GM18868 (cell line): ENCODE data around the gene DUOXA1.

Source experiments
- ATAC-seq: cut with Tn5 transposase; IDR thresholded peaks from one replicate; pipeline ENCODE4 v1.9.1; 2021; ENCODE audit warnings: mild to moderate bottlenecking, moderate library complexity; ENCODE audit not compliant: unreplicated experiment

Gene DUOXA1

DNA sequence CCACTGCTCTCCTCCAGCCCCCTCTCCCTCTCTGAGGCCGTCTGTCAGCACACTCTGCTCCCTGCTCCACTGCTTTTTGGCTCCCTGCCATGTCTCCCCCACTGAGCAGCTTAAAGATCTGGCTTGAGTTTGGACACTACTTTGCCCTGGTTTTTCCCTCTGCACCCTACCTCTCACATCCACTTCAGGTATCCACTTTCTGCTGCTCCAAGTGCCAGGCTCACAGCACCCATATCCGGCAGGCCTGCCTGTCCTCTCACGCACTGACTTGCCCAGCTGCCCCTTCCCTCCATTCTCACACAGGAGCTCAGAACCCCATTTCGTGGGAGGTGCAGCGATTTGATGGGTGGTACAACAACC is 3.9 kb upstream of the DUOXA1 start:
- ATAC-seq = no peak

DNA sequence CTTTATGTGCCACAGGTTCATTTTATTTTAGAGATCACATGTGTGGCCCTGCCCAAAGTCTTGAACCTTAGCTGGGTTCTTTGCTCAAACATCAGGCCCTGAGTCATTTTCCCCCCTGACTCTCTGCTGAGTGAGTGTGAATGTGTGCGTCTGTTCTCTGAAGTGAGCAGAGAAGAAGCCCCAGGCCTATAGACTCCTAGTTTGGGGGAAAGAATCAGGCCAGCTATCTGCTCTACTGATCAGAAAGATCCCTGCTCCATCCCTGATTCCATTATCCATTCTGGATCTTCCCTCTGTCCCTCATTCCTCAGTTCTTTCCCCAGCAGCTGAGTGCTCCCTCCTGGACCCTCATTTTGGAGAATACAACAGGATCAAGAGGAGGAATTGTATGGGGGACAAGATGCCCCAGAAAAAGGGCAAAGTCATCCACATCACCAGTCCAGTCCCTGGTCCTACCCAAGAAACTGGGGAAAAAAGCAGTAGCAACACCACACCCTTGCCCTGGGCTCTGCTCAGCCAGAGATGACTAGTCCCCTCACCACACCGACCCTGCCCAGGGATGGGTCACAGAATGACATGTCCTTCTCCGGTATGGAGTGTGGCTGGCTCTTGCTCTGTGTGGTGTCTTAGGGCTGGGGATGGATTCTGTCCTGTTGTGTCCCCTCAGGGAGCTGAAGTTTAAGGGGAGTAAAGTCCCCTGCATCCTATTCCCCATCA is 3.3 kb upstream of the DUOXA1 start:
- ATAC-seq = no peak

DNA sequence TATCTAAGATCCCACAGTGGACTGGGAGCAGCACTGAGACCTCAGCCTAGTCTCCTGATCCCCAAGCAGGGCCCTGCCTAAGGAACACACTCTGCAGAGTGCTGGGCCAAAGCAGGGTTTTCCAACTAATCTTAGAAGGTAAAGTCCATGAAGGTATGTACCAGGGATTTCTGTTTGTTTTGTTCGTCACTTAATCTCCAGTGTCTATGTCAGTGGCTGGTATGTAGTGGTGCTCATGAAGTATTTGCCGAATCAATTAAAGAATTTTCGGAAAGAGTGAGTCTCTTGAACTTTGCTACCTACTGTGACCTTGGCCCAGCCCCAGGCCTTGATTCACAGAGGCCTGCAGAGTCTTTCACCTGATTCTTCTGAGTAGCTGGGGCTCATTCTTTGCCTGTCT is 1.8 kb upstream of the DUOXA1 start:
- no peak for ATAC-seq

DNA sequence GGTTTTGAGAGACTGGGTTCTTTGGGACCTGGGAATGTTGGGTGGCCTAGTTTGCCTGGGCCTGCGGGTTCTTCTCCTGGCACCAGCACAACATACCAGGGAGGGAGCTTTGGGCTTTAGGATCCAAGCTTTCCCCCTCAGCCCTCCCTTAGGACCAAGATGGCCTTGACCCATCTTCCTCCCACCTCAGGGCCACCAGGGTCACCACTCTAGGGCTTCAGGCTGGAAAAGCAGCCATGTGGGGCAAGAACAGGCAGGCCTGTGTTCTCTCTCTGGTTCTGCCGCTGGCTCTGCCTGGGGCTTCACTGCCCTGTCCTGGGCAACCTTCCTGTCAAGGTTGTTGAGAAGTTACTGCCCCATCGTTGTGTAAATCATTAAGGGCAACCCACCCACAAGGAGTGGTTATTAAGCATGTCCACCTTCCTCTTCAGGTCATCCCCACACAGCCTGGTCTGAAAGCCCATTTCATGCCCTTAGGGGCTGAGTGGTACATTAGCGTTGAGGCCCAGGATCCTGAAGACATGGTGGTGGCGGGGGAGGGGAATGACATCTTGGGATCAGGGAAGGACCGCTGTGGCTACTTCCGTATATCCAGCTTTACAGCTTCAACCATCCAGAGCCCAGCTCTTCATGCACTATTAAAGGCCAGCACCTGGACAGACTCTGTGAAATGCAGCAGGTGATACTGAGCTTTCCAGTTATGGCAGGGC is 767 bp upstream of the DUOXA1 start:
- no peak for ATAC-seq

DNA sequence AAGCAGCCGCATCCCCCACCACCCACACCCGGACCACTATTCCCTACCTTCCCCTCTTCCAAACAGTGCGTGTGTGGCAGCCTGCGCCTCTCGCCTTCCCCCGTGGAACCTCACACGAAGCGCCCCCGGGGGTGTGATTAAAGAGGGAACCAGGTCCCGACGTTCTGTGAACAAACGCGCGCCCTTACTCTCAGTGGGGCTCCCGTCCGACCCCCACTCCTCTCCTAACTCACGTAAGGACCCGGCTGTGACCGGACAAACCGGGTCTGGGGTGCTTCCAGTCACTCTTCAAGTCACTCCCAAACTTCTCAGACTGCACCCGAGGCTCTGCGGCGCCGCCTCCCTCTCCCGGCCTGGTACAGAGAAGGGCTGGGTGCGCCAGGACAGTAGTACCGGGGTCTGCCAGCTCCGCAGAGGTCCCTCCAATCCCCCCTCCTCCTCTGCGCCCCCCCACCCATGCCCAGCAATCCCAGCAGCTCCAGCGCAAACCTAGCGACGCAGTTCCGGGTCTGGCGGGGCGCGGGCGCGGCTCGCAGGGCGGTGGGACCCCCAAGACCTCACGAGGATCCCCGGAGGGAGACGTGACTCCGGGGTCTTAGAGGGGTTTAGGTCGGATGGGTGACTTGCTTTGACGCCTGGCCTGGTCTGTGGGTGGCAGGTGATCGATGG is 574 bp downstream of the DUOXA1 start:
- no peak for ATAC-seq

DNA sequence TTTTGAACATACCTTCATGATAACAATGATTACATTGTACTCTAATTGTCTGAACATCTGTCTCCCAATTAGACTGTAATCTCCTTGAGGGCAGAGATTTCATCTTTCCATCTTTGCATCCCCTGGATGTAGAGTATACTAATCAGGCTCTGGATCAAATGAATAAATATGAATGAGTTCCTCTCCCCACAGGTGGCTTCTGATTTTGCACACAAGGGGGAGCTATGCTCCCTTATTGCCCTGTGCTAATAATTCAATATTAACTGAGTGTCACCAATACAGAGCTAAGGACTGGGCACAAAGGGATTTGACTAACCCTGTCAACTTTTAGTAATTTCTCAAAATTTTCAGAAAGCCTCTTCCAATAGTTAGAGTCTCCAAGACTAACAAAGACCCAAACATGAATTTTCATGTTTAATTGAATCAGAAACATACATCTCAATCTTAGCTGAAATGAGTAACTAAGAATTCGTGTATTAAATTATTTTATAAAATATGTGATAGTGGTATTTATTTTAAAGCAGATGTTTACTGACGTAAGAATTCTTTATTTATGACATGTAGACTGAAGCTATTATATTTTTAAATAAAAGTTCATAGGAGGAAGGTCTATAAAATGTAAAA is 3.0 kb downstream of the DUOXA1 start:
- no peak for ATAC-seq

DNA sequence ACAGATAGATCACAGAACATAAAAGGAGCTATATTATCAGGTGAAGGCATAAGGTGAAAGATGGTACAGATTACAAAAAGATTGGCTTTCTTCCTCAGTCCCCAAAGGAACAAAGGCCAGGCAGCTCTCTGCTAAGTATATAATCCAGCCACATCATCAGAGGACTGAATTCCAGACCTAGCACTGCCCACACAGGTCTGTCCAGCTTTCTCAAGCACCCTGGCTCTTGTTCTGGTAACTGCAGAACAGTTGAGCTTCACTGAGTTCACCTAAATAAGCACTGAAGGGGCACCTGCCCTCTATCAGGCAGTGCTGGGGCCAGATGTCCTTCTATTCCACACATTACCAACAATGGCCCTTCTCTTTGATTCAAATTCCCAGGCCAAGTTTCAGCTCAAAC is 6.3 kb downstream of the DUOXA1 start:
- ATAC-seq = no peak

DNA sequence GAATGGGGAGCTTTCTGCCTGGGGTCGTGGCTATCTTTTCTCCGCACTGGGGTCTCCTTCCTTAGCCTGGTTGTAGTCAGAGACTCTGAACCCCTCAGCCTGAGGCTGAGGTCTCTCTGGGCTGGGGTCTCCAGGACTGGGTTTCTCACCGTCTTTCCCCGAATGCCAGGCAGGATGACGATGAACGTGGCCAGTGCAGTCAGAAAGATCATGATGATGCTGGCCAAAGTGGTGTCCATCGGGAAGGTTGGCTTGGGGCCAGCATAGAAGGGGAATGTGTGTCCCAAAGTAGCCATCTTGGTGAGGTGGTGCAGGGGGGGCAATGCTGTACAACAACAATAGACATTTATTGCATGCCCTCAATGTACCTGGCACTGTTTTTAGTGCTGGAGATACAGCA is 7.0 kb downstream of the DUOXA1 start:
- ATAC-seq = no peak

DNA sequence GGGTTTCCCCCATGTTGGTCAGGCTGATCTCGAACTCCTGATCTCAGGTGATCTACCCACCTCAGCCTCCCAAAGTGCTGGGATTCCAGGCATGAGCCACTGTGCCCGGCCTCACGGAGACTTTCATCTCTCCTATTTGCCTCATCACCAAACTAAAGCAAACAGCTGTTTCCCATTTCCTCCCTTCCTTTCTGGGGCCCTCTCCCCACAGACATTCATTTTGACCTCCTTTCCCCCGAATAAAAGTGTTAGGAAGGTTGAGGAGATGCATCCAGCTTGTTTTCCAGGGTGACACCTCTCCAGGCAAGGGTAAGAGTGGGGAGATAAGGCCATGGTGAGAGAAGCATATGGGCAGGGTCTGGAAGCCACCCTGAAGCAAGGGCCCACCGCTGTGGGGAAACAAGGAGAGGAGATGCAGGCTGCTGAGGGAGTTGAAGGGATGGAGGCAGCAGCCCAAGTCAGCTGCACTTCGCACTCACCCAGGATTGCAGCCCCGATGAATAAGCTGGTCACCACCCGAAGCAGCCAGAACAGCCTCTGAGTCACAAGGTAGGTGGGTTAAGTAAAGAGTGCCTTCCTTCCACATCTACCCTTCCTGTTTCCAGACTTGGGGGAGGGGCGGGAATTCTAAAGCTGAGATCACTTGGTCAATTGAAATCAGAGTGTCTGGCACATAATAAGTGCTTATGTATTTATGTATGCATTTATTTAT is 7.8 kb downstream of the DUOXA1 start:
- no peak for ATAC-seq

DNA sequence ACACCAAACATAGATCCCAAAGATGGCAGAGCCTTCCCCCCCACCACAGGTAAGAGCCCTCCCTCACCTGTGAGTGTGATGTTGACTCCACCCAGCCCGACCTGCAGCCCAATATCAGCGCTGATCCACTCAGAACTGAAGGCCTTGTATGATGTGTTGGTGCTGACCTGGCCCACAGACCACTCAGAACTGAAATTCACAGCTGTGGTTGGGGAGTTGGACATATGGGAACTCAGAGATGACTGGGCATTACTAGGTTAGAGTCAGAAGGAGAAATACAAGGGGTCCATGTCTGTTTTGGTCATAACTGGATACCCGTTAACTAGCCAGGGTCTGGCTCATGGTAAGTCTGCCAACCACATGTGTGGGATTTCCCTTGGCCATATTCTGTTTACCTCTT is 8.7 kb downstream of the DUOXA1 start:
- ATAC-seq = no peak

DNA sequence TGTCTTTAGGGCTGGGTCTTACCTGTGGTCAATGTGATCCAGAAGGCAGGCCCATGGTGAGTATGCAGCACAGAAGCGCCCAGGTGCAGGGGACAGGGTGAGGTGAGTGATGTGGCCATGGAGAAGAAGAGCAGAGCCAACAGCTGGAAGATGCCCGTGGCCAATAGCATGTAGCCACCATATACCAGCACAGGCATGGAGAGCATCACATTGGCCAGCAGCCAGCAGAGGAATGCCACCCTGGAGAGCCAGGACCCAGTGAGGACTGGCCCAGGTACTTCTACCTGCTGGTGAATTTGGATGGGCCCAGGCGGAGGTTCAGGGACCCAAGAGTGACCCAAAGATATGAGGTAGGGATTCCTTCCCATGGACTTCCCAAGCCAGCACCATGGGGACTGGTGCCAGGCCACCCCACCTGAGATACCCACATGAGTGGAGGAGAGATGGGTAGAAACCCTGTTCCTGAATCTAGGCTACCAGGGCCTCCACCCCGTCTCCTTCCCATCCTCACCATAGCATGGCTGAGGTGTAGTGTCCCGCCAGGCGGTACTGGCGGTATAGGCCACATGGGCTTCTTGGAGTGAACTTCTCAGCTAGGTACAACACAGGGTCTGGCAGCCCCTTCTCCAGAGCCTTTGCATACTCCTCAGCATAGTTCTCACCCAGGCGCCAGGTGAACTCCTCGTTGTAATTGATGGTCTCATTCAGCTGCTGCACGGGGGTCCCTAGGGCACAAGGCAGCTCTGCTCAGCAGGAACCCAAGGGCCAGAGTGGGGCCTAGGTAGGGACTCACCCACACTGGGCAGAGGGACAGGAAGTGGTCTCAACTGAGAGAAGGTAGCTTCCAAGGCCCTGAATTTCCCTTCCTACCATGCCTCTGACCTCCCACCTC is 9.4 kb downstream of the DUOXA1 start:
- ATAC-seq = no peak

DNA sequence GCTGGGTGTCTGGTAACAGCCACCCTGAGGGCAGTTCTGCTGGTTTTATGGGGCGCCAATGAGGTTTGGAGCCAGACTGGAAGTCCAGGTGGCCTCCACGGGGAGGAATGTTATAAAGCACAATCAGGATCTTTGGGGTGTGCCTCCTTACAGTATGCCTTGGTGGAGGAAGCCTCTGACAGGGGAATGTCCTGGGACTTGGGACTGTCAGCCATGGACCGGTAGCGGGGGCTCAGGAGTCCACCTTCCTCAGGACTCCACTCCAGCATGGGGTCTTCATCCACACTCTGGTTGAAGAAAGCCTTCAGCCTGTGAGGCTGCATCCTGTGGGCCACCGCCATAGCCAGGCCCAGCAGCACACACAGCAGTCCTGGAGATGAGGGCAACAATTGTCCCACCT is 10.7 kb downstream of the DUOXA1 start:
- ATAC-seq = no peak

DNA sequence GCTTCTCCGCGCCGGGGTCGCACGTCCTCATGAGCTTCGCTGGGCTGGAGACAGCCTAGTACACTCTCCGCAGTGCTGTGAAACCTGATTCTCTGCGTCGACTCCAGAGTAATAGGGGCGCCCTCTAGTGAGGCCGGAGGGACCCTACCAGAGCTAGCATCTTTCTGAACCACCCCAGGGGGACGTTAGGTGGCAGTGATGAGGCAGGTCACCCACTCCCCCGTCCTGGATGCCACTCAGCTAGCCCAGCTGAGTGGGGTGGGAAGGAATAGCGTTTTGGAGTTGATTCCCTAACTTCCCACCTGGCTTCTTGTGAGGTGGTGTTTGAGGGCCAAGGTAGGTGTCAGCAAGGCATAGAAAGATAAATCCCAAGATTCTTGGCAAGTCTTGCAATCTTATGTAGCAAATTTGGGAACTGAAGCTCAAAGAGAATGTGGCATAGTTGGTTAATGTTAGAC is 11.5 kb downstream of the DUOXA1 start:
- ATAC-seq = peak; percentile 95

DNA sequence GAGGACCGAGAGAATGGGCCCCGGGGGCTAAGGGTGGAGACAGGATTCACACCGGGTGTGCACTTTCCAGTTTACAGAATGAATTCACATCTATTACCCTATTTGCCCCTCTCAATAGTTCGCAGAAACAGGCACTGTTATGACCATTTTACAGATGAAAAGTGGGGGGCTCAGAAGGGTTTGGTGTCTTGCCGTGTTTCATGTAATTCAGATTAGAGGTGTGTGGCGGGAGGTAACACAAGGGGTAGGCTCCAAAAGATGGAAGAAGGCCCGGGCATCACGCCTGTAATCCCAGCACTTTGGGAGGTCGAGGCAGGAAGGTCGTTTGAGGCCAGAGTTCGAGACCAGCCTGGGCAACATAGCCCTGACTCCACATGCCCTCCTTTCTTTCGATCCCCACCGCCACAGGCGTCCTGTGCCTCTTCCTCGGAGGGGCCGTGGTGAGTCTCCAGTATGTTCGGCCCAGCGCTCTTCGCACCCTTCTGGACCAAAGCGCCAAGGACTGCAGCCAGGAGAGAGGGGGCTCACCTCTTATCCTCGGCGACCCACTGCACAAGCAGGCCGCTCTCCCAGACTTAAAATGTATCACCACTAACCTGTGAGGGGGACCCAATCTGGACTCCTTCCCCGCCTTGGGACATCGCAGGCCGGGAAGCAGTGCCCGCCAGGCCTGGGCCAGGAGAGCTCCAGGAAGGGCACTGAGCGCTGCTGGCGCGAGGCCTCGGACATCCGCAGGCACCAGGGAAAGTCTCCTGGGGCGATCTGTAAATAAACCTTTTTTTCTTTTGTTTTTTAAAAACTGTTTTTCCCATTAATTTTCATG is 12.2 kb downstream of the DUOXA1 start:
- ATAC-seq = peak; percentile 5

DNA sequence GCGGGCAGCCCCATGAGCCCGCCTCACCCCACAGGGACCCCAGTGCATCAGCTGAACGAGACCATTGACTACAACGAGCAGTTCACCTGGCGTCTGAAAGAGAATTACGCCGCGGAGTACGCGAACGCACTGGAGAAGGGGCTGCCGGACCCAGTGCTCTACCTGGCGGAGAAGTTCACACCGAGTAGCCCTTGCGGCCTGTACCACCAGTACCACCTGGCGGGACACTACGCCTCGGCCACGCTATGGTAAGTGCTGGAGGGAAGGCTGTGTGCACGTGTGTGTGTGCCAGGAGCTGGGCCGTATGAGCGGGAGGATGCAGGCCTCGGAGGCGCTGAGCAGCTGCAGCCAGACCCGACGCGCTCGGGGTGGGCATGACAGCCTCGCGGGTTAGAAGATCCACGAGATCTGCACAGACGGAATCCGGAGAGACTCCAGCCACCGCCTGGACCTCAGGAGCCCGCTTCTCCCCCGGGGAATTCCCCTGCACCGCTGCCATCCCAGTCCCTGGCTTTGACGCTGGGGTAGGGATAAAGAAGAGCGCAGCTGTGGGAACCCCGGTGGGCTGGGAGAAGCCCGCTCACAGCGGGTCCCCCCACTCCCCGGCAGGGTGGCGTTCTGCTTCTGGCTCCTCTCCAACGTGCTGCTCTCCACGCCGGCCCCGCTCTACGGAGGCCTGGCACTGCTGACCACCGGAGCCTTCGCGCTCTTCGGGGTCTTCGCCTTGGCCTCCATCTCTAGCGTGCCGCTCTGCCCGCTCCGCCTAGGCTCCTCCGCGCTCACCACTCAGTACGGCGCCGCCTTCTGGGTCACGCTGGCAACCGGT is 13.0 kb downstream of the DUOXA1 start:
- ATAC-seq = no peak

DNA sequence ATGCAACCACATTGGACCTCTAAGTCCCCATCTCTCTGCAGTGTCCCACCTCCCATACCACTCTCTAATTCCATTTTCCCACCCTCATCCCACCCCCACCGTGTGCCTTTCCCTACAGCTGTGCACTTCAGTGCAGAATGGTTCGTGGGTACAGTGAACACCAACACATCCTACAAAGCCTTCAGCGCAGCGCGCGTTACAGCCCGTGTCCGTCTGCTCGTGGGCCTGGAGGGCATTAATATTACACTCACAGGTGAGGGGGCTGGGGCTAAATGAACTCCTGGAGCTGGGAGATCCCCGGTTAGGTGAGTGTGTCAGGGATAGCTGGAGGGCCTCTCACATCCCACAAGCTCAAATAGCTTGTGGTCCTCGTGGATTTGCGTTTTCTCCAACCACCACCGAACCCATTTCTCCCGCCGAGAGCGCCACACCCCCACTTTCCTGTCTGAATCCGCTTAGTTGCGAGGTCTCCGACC is 13.6 kb downstream of the DUOXA1 start:
- no peak for ATAC-seq

DNA sequence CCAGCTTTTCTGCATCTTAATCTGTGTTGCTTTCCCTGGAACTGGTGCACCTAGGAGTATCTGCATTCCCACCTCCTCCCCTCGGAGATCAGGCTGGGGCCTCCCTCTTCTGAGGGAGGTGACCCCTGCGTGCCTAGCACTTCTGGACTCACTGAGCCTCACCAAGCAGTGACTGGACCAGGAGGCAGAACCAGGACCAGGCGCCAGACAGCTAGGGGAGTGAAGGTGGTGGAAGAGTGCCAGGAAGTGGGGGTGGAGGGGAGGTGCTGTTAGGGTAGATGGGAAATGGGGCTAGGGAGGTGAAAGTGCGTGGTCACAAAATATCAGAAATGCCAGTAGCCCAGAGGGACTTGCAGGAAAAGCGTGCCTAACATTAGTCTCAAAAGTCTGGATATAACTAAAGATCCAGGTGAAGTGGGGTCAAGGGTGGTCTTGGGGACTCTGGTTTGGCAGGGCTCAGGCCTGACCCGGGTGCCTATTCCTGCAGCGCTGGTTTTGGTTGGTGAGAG is 14.3 kb downstream of the DUOXA1 start:
- ATAC-seq = no peak

DNA sequence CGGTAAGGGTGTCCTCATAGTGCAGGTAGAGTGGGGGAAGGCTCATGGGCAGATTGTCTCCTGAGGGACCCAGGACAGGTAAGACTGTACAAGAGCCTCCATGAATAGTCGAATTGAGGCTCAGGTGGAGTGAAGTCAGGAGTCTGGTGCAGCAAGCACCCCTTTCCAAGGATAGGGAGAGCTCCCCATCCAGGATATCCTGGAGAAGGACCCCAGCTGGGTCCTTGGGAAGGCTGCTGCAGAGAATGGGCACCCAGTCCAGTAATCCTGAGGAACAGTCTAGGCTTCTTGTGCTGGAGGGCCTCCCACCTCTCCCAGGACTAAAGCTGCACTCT is 15.0 kb downstream of the DUOXA1 start:
- ATAC-seq = no peak
